ENCODE data around the gene ELOA. TPM values are rescaled to one million over a fixed set of nuclear protein-coding genes. Genes with fewer than 3 reads are reported as not detected.
A peak's percentile ranks its signal among the peaks of the same experiment; 100 is the strongest.

ELOA gene, protein sequence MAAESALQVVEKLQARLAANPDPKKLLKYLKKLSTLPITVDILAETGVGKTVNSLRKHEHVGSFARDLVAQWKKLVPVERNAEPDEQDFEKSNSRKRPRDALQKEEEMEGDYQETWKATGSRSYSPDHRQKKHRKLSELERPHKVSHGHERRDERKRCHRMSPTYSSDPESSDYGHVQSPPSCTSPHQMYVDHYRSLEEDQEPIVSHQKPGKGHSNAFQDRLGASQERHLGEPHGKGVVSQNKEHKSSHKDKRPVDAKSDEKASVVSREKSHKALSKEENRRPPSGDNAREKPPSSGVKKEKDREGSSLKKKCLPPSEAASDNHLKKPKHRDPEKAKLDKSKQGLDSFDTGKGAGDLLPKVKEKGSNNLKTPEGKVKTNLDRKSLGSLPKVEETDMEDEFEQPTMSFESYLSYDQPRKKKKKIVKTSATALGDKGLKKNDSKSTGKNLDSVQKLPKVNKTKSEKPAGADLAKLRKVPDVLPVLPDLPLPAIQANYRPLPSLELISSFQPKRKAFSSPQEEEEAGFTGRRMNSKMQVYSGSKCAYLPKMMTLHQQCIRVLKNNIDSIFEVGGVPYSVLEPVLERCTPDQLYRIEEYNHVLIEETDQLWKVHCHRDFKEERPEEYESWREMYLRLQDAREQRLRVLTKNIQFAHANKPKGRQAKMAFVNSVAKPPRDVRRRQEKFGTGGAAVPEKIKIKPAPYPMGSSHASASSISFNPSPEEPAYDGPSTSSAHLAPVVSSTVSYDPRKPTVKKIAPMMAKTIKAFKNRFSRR
- 10 to 100 TPM; 28.3 to 39.0 (median 34.3) TPM for total RNA-seq
- polyA plus RNA-seq: 10 to 100 TPM; 11.2 to 14.9 TPM
- long read RNA-seq, donor 1, full-length matches to known transcripts: 10 of 39 reads
- long read RNA-seq, donor 1, partial matches to known transcripts: 15 of 39 reads
- long read RNA-seq, donor 1, other reads (novel, unspliced or antisense): 14 of 39 reads
- long read RNA-seq, donor 2, full-length matches to known transcripts: 11 of 31 reads
- long read RNA-seq, donor 2, partial matches to known transcripts: 20 of 31 reads
- long read RNA-seq, donor 2, other reads (novel, unspliced or antisense): 0 of 31 reads
- long read RNA-seq, donor 3, full-length matches to known transcripts: 15 of 75 reads
- long read RNA-seq, donor 3, partial matches to known transcripts: 45 of 75 reads
- long read RNA-seq, donor 3, other reads (novel, unspliced or antisense): 15 of 75 reads

DNA sequence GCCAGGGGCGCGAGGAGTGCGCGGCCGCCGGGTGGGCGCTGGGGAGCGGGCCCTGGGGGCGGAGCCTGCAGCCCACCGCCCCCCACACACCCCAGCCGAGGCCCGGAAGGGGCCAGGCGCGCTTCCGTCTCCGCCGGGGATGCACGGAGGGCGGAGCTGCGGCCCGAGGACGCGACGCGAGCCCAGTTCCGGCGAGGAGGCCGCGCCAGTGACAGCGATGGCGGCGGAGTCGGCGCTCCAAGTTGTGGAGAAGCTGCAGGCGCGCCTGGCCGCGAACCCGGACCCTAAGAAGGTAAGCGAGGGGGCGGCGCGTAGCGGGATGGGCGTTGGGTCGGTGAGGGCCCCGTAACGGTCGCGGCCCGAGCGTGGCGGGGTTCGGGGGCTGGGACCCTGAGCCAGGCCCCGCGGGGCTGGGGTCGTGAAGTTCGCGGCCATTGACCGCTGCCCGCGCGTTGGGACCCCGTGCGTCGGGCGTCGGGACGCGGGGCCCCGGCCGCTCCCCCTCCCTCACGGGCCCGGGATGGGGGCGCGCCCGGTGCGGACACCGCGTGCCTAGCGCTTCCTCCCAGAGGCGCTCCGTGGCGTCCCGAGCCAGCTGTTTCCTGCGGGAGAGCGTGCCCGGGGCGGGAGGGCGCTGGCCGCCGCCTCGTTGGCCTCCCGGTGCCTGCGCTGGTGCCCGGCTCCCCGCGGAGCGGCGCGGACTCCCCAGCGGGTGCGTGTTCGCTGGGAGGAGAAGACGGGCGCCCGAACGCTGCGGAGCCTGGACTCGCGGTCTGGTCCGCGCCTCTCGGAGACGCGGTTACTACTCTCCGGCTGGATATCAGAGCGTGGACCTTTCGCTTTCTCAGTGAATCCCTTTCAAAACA is at the start of gene ELOA:
Gene ELOA (plus strand): TSS at position 185 of the 866 bp plus-strand sequence. CDS start 33 bp downstream, at position 218.
- H3K27me3 ChIP-seq: no peaks in the 10 kb centered on the region

DNA sequence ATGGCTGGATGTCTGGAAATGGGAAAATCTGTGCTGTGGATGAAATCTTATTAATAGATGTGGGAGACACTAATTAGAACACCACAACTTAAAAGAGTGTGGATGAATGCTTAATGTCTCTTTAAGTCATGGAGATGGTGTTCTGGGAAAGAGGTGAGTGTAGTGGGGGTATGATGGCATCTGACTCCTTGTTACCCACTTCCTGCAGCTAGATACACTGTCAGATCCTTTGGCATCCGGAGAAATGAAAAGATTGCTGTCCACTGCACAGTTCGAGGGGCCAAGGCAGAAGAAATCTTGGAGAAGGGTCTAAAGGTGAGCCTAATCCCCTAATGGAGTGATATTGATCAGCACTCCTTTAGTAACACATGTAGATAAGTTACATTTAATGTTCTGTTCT is 49.7 kb upstream of the ELOA start:
- H3K36me3 ChIP-seq: peaks cover 0 to 62% (median 49%) of the 10 kb centered on the region in 9 donors
- intact Hi-C loops (cut with DNase I): loop anchor here in 5 of 10 donors (5.0 to 10.0 kb wide), 2 partner anchors 49 to 51 kb away; partner anchors contain the start of gene ELOA (in 5 of the 5)
- TF ChIP-seq, protein P1, sequence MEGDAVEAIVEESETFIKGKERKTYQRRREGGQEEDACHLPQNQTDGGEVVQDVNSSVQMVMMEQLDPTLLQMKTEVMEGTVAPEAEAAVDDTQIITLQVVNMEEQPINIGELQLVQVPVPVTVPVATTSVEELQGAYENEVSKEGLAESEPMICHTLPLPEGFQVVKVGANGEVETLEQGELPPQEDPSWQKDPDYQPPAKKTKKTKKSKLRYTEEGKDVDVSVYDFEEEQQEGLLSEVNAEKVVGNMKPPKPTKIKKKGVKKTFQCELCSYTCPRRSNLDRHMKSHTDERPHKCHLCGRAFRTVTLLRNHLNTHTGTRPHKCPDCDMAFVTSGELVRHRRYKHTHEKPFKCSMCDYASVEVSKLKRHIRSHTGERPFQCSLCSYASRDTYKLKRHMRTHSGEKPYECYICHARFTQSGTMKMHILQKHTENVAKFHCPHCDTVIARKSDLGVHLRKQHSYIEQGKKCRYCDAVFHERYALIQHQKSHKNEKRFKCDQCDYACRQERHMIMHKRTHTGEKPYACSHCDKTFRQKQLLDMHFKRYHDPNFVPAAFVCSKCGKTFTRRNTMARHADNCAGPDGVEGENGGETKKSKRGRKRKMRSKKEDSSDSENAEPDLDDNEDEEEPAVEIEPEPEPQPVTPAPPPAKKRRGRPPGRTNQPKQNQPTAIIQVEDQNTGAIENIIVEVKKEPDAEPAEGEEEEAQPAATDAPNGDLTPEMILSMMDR (IDR thresholded peaks at IDR 0.05): no peak
- no peak for DNase-seq
- no peaks in the 10 kb centered on the region for H3K9me3 ChIP-seq
- H3K27me3 ChIP-seq: no peaks in the 10 kb centered on the region
- peak overlapping the region in 1 of 10 donors; percentile 13 for H3K27ac ChIP-seq
- ATAC-seq: no peak
- 59% methylated on average over 2 of the region's 2 CpGs for WGBS, 2 donors
- H3K4me3 ChIP-seq: peak overlapping the region in 3 of 10 donors; percentile 75 to 77 (median 76)
- peaks cover 5 to 61% (median 52%) of the 10 kb centered on the region in 9 donors for H3K4me1 ChIP-seq

More for the DNA sequence above, at the start of gene ELOA:
- peak within 1 kb of the TSS; percentile 88 to 98 (median 94) for H3K27ac ChIP-seq
- DNase-seq (peak; percentile 64 to 79), ATAC-seq (peak; percentile 94 to 98 (median 96))
- WGBS, 2 donors: 0 to 1% methylated on average over 113 to 115 of the region's 119 CpGs
- peak within 1 kb of the TSS; percentile 70 to 100 (median 96) for H3K4me3 ChIP-seq
- peaks cover 8 to 52% (median 43%) of the 10 kb centered on the region in 9 donors for H3K4me1 ChIP-seq
- TF ChIP-seq, protein P1 (IDR thresholded peaks at IDR 0.05): no peak
- peaks cover 0 to 23% (median 3%) of the 10 kb centered on the region in 9 donors for H3K36me3 ChIP-seq
- intact Hi-C loops (cut with DNase I): loop anchor here in 7 of 10 donors (5.0 to 10.0 kb wide), 4 partner anchors 46 to 189 kb away; partner anchors contain the start of genes RPL11 (in 5 of the 7) and ID3 (in 2 of the 7)
- H3K9me3 ChIP-seq: no peaks in the 10 kb centered on the region

DNA sequence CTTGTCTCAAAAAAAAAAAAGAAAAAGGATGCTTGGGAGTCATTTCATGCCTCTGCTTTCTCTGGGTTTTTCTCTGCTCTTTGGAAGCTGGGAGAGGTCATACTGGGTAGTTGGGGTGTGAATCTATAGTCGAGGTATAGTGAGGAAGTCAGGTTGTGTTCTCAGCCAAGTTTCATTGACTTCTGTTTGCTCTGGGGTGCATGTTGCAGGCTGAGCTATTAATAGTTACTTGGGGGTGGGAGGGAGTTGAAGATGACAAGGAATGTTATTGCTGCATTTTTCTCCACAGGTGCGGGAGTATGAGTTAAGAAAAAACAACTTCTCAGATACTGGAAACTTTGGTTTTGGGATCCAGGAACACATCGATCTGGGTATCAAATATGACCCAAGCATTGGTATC is 48.9 kb upstream of the ELOA start:
- ATAC-seq: no peak
- peaks cover 0 to 70% (median 55%) of the 10 kb centered on the region in 9 donors for H3K36me3 ChIP-seq
- intact Hi-C loops (cut with DNase I): loop anchor here in 5 of 10 donors (5.0 to 10.0 kb wide), 2 partner anchors 48 to 50 kb away; partner anchors contain the start of gene ELOA (in 5 of the 5)
- TF ChIP-seq, protein P1 (IDR thresholded peaks at IDR 0.05): no peak
- H3K27me3 ChIP-seq: no peaks in the 10 kb centered on the region
- H3K4me3 ChIP-seq: no peak overlapping the region
- no peak overlapping the region for H3K27ac ChIP-seq
- H3K4me1 ChIP-seq: peaks cover 5 to 67% (median 52%) of the 10 kb centered on the region in 9 donors
- no peaks in the 10 kb centered on the region for H3K9me3 ChIP-seq
- WGBS, 2 donors: 38 to 45% methylated on average over 3 of the region's 3 CpGs
- no peak for DNase-seq

Measured in heart right ventricle (tissue), 16 donors.